ENCODE measurements around the gene OOSP1. TPM values are rescaled to one million over a fixed set of nuclear protein-coding genes. Genes with fewer than 3 reads are reported as not detected.

The OOSP1 gene
- total and polyA plus RNA-seq, 10 of the 15 experiments (the other 5 are each of a cell fraction or from before 2014, with no cell fraction given), result not detected

DNA sequence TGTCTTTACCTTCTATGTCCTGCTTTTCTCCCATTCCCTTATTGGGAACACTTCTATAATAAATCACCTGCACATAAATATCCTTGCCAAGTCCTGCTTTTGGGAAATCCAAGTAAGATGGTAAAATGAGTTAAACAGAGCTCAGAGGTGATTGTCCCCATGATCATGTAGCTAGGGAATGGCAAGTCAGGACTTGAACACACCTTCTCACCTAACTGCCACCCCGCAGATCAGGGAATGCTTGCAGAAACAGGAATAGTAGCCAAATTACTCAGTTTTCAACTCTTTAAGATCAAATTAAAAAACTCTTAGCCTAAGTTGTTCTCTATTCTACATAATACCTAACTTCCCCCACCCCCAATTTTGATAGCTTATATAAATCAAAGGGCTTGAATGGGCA lies 43.6 kb upstream of the OOSP1 start:
- Histone ChIP-seq H4K20me1 (ENCODE audit: control insufficient read depth, insufficient read depth) (no peaks in the 10 kb centered on the region), H3K27me3 (replicated peaks in 1 of 2; ENCODE audit: control insufficient read depth in 2 of 2, insufficient read depth in 2 of 2, low read length in 1 of 2) (no peaks in the 10 kb centered on the region), H3K27ac (ENCODE audit: control insufficient read depth, insufficient read depth) (no peak overlapping the region), H3K4me2 (ENCODE audit: control insufficient read depth, insufficient read depth) (no peak overlapping the region), H2AFZ (ENCODE audit: control insufficient read depth, low read depth, low read length) (no peak overlapping the region), H3K36me3 (ENCODE audit: control insufficient read depth in 2 of 2, insufficient read depth in 2 of 2, low read length in 1 of 2) (no peaks in the 10 kb centered on the region), H3K4me1 (ENCODE audit: control insufficient read depth, insufficient read depth, low read length) (no peaks in the 10 kb centered on the region), H3K9me3 (replicated peaks; ENCODE audit: control insufficient read depth, insufficient read depth, low read length) (no peaks in the 10 kb centered on the region), H3K9ac (ENCODE audit: control insufficient read depth, insufficient read depth, low read length) (no peak overlapping the region), H3K79me2 (ENCODE audit: control insufficient read depth, insufficient read depth, low read length) (no peaks in the 10 kb centered on the region), H3K4me3 (no peak overlapping the region)
- ATAC-seq, result no peak
- no peak for FAIRE-seq
- in situ Hi-C loops (cut with MboI) (no loop called here), intact Hi-C loops (cut with micrococcal nuclease; ENCODE audit: unreplicated experiment) (no loop called here)
- ChIA-PET CTCF (no interaction called here), RAD21 (ENCODE audit: unreplicated experiment) (no interaction called here), POLR2A (interaction anchor here (0.6 kb wide), 1 partner anchor 211 kb away, joined by 3 read pairs; no protein-coding TSS in a partner anchor), SMC1A (ENCODE audit: uncharacterized antibody, unreplicated experiment) (interaction anchor here (1.4 kb wide), 1 partner anchor 357 kb away, joined by 4 read pairs; no protein-coding TSS in a partner anchor)
- BruUV-seq (replicated peaks), result no TSS peak
- 0% methylated on average over 1 of the region's 1 CpG for WGBS (ENCODE audit: insufficient coverage, insufficient replicate concordance, low lambda C conversion rate, missing lambda C conversion rate)
- DNase-seq (ENCODE audit: low read depth, low spot score), result no peak
- TF ChIP-seq POLR2AphosphoS2 (IDR thresholded peaks at IDR 0.05; ENCODE audit: low read depth, low read length) (no peak), NFYB (IDR thresholded peaks at IDR 0.05; ENCODE audit: insufficient read depth, low read depth, low read length) (no peak), MEF2A (IDR thresholded peaks at IDR 0.05; ENCODE audit: insufficient read depth, low read depth, low read length) (no peak), ESRRA (IDR thresholded peaks at IDR 0.05; ENCODE audit: low read length) (no peak), EZH2 (IDR thresholded peaks at IDR 0.05; ENCODE audit: borderline replicate concordance, control insufficient read depth, low read depth, low read length) (no peak), ZNF24 (IDR thresholded peaks at IDR 0.05) (no peak), STAT1 (conservative IDR thresholded peaks at IDR 0.05) (no peak), MEF2B (IDR thresholded peaks at IDR 0.05; ENCODE audit: partially characterized antibody, poor library complexity, severe bottlenecking) (no peak), CBX3 (IDR thresholded peaks at IDR 0.05; ENCODE audit: borderline replicate concordance, low read depth) (no peak), RELA (IDR thresholded peaks at IDR 0.05; ENCODE audit: borderline replicate concordance, partially characterized antibody) (no peak), NFIC (IDR thresholded peaks at IDR 0.05; ENCODE audit: low read depth, low read length) (no peak)
- TF ChIP-seq, protein P1, sequence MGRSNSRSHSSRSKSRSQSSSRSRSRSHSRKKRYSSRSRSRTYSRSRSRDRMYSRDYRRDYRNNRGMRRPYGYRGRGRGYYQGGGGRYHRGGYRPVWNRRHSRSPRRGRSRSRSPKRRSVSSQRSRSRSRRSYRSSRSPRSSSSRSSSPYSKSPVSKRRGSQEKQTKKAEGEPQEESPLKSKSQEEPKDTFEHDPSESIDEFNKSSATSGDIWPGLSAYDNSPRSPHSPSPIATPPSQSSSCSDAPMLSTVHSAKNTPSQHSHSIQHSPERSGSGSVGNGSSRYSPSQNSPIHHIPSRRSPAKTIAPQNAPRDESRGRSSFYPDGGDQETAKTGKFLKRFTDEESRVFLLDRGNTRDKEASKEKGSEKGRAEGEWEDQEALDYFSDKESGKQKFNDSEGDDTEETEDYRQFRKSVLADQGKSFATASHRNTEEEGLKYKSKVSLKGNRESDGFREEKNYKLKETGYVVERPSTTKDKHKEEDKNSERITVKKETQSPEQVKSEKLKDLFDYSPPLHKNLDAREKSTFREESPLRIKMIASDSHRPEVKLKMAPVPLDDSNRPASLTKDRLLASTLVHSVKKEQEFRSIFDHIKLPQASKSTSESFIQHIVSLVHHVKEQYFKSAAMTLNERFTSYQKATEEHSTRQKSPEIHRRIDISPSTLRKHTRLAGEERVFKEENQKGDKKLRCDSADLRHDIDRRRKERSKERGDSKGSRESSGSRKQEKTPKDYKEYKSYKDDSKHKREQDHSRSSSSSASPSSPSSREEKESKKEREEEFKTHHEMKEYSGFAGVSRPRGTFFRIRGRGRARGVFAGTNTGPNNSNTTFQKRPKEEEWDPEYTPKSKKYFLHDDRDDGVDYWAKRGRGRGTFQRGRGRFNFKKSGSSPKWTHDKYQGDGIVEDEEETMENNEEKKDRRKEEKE (IDR thresholded peaks at IDR 0.05), result no peak
- TF ChIP-seq, protein P2, sequence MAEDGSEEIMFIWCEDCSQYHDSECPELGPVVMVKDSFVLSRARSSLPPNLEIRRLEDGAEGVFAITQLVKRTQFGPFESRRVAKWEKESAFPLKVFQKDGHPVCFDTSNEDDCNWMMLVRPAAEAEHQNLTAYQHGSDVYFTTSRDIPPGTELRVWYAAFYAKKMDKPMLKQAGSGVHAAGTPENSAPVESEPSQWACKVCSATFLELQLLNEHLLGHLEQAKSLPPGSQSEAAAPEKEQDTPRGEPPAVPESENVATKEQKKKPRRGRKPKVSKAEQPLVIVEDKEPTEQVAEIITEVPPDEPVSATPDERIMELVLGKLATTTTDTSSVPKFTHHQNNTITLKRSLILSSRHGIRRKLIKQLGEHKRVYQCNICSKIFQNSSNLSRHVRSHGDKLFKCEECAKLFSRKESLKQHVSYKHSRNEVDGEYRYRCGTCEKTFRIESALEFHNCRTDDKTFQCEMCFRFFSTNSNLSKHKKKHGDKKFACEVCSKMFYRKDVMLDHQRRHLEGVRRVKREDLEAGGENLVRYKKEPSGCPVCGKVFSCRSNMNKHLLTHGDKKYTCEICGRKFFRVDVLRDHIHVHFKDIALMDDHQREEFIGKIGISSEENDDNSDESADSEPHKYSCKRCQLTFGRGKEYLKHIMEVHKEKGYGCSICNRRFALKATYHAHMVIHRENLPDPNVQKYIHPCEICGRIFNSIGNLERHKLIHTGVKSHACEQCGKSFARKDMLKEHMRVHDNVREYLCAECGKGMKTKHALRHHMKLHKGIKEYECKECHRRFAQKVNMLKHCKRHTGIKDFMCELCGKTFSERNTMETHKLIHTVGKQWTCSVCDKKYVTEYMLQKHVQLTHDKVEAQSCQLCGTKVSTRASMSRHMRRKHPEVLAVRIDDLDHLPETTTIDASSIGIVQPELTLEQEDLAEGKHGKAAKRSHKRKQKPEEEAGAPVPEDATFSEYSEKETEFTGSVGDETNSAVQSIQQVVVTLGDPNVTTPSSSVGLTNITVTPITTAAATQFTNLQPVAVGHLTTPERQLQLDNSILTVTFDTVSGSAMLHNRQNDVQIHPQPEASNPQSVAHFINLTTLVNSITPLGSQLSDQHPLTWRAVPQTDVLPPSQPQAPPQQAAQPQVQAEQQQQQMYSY (CRISPR knock-in tag; IDR thresholded peaks at IDR 0.05), result no peak
- TF ChIP-seq, protein P3, sequence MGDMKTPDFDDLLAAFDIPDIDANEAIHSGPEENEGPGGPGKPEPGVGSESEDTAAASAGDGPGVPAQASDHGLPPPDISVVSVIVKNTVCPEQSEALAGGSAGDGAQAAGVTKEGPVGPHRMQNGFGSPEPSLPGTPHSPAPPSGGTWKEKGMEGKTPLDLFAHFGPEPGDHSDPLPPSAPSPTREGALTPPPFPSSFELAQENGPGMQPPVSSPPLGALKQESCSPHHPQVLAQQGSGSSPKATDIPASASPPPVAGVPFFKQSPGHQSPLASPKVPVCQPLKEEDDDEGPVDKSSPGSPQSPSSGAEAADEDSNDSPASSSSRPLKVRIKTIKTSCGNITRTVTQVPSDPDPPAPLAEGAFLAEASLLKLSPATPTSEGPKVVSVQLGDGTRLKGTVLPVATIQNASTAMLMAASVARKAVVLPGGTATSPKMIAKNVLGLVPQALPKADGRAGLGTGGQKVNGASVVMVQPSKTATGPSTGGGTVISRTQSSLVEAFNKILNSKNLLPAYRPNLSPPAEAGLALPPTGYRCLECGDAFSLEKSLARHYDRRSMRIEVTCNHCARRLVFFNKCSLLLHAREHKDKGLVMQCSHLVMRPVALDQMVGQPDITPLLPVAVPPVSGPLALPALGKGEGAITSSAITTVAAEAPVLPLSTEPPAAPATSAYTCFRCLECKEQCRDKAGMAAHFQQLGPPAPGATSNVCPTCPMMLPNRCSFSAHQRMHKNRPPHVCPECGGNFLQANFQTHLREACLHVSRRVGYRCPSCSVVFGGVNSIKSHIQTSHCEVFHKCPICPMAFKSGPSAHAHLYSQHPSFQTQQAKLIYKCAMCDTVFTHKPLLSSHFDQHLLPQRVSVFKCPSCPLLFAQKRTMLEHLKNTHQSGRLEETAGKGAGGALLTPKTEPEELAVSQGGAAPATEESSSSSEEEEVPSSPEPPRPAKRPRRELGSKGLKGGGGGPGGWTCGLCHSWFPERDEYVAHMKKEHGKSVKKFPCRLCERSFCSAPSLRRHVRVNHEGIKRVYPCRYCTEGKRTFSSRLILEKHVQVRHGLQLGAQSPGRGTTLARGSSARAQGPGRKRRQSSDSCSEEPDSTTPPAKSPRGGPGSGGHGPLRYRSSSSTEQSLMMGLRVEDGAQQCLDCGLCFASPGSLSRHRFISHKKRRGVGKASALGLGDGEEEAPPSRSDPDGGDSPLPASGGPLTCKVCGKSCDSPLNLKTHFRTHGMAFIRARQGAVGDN (IDR thresholded peaks at IDR 0.05), result no peak
